ENCODE results near the gene PSMD13. TPM values are rescaled to one million over a fixed set of nuclear protein-coding genes. Genes with fewer than 3 reads are reported as not detected.
A peak's percentile ranks its signal among the peaks of the same experiment; 100 is the strongest.

PSMD13 gene
- total and polyA plus RNA-seq, 3 experiments from 2014 or later = 218 to 237 (median 235) TPM

- CTCF ChIA-PET = interaction anchor here (1.8 to 2.2 kb wide), 4 partner anchors 17 to 96 kb away, joined by 5 to 11 read pairs (median 6); no protein-coding TSS in a partner anchor
- POLR2A ChIA-PET = interaction anchor here (1.8 kb wide), 1 partner anchor 33 kb away, joined by 6 read pairs; no protein-coding TSS in a partner anchor
- Mint-ChIP-seq H3K4me3 (no peak overlapping the region), H3K27ac (peak overlapping the region in 3 of 8 donors; percentile 0 to 32 (median 3)), H3K4me1 (peaks cover 25 to 43% (median 26%) of the 10 kb centered on the region in 3 donors), H3K36me3 (peaks cover 0 to 5% (median 0%) of the 10 kb centered on the region in 3 donors), H3K9me3 (no peaks in the 10 kb centered on the region), H3K27me3 (peaks cover 0 to 5% of the 10 kb centered on the region in 2 donors)
- Histone ChIP-seq H3K36me3 (ENCODE audit: insufficient read depth, low read length) (no peaks in the 10 kb centered on the region), H3K4me1 (ENCODE audit: insufficient read depth, low read length) (peaks cover 22% of the 10 kb centered on the region), H3K27ac (ENCODE audit: low read depth, low read length) (no peak overlapping the region), H3K4me3 (ENCODE audit: low read length) (no peak overlapping the region), H3K27me3 (ENCODE audit: insufficient read depth, low read length, poor library complexity, severe bottlenecking) (no peaks in the 10 kb centered on the region), H3K9me3 (ENCODE audit: low read length) (no peaks in the 10 kb centered on the region)
- DNase-seq = peak in 1 of 5 donors; percentile 55
Measured at GRCh38 chr11:299951-300735, 63.4 kb downstream of the PSMD13 start.

Other genes starting within 250 kb of the PSMD13 start
- gene SCGB1C1, start 43.9 kb upstream of the PSMD13 start, total RNA-seq = not detected
- not detected for gene SCGB1C1, start 43.9 kb upstream of the PSMD13 start, polyA plus RNA-seq
- gene BET1L, start 29.6 kb upstream of the PSMD13 start, total RNA-seq = 10 to 100 TPM; 36.1 to 38.5 TPM
- gene BET1L, start 29.6 kb upstream of the PSMD13 start, polyA plus RNA-seq = 60.4 TPM
- gene RIC8A, start 29.3 kb upstream of the PSMD13 start, total RNA-seq = 100 to 1,000 TPM; 137 to 139 TPM
- 103 TPM for gene RIC8A, start 29.3 kb upstream of the PSMD13 start, polyA plus RNA-seq
- 10 to 100 TPM; 13.6 to 14.8 TPM for gene SIRT3, start 634 bp upstream of the PSMD13 start, total RNA-seq
- gene SIRT3, start 634 bp upstream of the PSMD13 start, polyA plus RNA-seq = 12.2 TPM
- gene NLRP6, start 41.4 kb downstream of the PSMD13 start, total RNA-seq = 1 to 10 TPM; 3.5 to 3.6 TPM
- 11.7 TPM for gene NLRP6, start 41.4 kb downstream of the PSMD13 start, polyA plus RNA-seq
- gene PGGHG, start 52.1 kb downstream of the PSMD13 start, total RNA-seq = 10 to 100 TPM; 81.0 to 81.2 TPM
- 9.8 TPM for gene PGGHG, start 52.1 kb downstream of the PSMD13 start, polyA plus RNA-seq
- gene IFITM5, start 62.5 kb downstream of the PSMD13 start, total RNA-seq = not detected
- gene IFITM5, start 62.5 kb downstream of the PSMD13 start, polyA plus RNA-seq = not detected
- 100 to 1,000 TPM; 132 to 142 TPM for gene IFITM2, start 70.8 kb downstream of the PSMD13 start, total RNA-seq
- 3,074 TPM for gene IFITM2, start 70.8 kb downstream of the PSMD13 start, polyA plus RNA-seq
- 10 to 100 TPM; 70.7 to 75.9 TPM for gene IFITM1, start 77.1 kb downstream of the PSMD13 start, total RNA-seq
- gene IFITM1, start 77.1 kb downstream of the PSMD13 start, polyA plus RNA-seq = 2,153 TPM
- gene IFITM3, start 83.9 kb downstream of the PSMD13 start, total RNA-seq = 10 to 100 TPM; 20.6 to 21.0 TPM
- gene IFITM3, start 83.9 kb downstream of the PSMD13 start, polyA plus RNA-seq = 12.0 TPM
- gene B4GALNT4, start 132.5 kb downstream of the PSMD13 start, total RNA-seq = under 1 TPM; 0.47 to 0.81 TPM
- 0.31 TPM for gene B4GALNT4, start 132.5 kb downstream of the PSMD13 start, polyA plus RNA-seq
- gene PKP3, start 157.2 kb downstream of the PSMD13 start, total RNA-seq = not detected
- gene PKP3, start 157.2 kb downstream of the PSMD13 start, polyA plus RNA-seq = 1.1 TPM
- gene SIGIRR, start 178.0 kb downstream of the PSMD13 start, total RNA-seq = 10 to 100 TPM; 54.2 to 59.4 TPM
- gene SIGIRR, start 178.0 kb downstream of the PSMD13 start, polyA plus RNA-seq = 267 TPM
- gene ANO9, start 205.0 kb downstream of the PSMD13 start, total RNA-seq = 10 to 100 TPM; 25.3 to 26.4 TPM
- 12.2 TPM for gene ANO9, start 205.0 kb downstream of the PSMD13 start, polyA plus RNA-seq
- gene PTDSS2, start 213.3 kb downstream of the PSMD13 start, total RNA-seq = 10 to 100 TPM; 26.2 to 28.4 TPM
- gene PTDSS2, start 213.3 kb downstream of the PSMD13 start, polyA plus RNA-seq = 11.5 TPM

All from CD8-positive, alpha-beta memory T cell (primary cell).